Ovary (tissue), 9 donors: ENCODE data around the gene ADAMTS14. TPM values are rescaled to one million over a fixed set of nuclear protein-coding genes. Genes with fewer than 3 reads are reported as not detected.
"Not testable (repeated sequence)": the region's sequence is repeated elsewhere in the genome, so short reads cannot be mapped to it uniquely, and the experiment has no call there.

Experiments used
- DNase-seq, 5 donors: peaks; one replicate each; pipeline ENCODE4 v3.0.0-alpha.2; 2019 to 2020
- H3K27ac ChIP-seq, 2 donors: fragments of 200-600 bp; one replicate each; pipeline versions ENCODE4 v1.5.1 to v1.8.0; 2019 to 2022
- H3K27me3 ChIP-seq: fragments of 200-600 bp; one replicate; pipeline ENCODE4 v1.8.0; 2022
- H3K36me3 ChIP-seq: fragments of 200-600 bp; sonication (generic); one replicate; pipeline ENCODE4 v1.5.1; 2019
- H3K4me1 ChIP-seq: one replicate; pipeline ENCODE4 v1.8.1; 2013; ENCODE audit warnings: mild to moderate bottlenecking, moderate library complexity; ENCODE audit not compliant: insufficient read depth
- H3K4me3 ChIP-seq: fragments of 200-600 bp; sonication (generic); one replicate; pipeline ENCODE4 v1.5.1; 2017
- H3K9me3 ChIP-seq, 2 donors: fragments of 200-600 bp in 1 of 2; sonication (generic) in 1 of 2; one replicate each; pipeline versions ENCODE4 v1.5.1 to v1.8.1; 2013 to 2019; ENCODE audit warnings: mild to moderate bottlenecking in 1 of 2, moderate library complexity in 1 of 2
- EP300 ChIP-seq: sonication (generic); formaldehyde crosslinking; IDR thresholded peaks from one replicate; pipeline ENCODE4 v1.6.1; 2017; ENCODE audit warnings: antibody characterized with exemption
- POLR2A ChIP-seq: fragments of 450-650 bp; IDR thresholded peaks from one replicate; pipeline ENCODE4 v1.6.1; 2017; ENCODE audit warnings: antibody characterized with exemption, mild to moderate bottlenecking, moderate library complexity
- WGBS, 3 donors: extraction: QIAGEN DNeasy Blood & Tissue Kit in 1 of 3; methylation state at CpG; one replicate each; pipeline versions ENCODE4 v1.1.5 to v1.1.7; 2013 to 2017; 5-methylcytosine and 5-hydroxymethylcytosine counted together
- intact Hi-C, 4 donors: fragments of 100-400 bp; cut with DNase I; formaldehyde crosslinking; loops; one replicate each; pipeline versions ENCODE4 v1.11.0 to v1.15.1; 2022 to 2023
- polyA plus RNA-seq, 2 donors: library from polyadenylated mRNA; stranded (reverse); fragments of 200-250 nt in 1 of 2; fragments of 350-450 nt in 1 of 2; fragmentation: Illumina TruSeq in 1 of 2; extraction: RNeasy Lipid Tissue Mini Kit (QIAGEN cat#74804) in 1 of 2; gene quantifications; one replicate each; pipeline ENCODE4 v1.2.3, GENCODE V29; 2013 to 2014
- total RNA-seq, 7 donors: library from RNA; depleted of rRNA in 2 of 7; stranded (reverse); fragments of >200 nt in 2 of 7; fragmentation: NEBNext Ultra II Directional in 3 of 7; extraction: Animal tissue kit (Norgen Biotek cat#: 25700) in 3 of 7; gene quantifications; one replicate each; pipeline versions ENCODE4 v1.1.0 to v1.2.4, GENCODE V29; 2016 to 2023
- TF ChIP-seq, protein P1 (sequence below), 3 donors: fragments of 450-650 bp in 2 of 3; fragments of 200-600 bp in 1 of 3; IDR thresholded peaks; one replicate each; pipeline versions ENCODE4 v1.5.1 to v1.8.0; 2016 to 2022; ENCODE audit warnings: antibody characterized with exemption in 3 of 3, mild to moderate bottlenecking in 1 of 3
- donor health status: DM: no; HTN: no; CAD: no; lungs with moderate emphysema.
- donor health status: DM: no; HTN: no; CAD: no.
- donor health status: Bipolar disorder and iron deficiency.
- donor health status: DM: yes; HTN: yes; CAD: no.
- donor health status: DM: no; HTN: no; CAD: no.
- donor health status: DM: yes; HTN: yes; CAD: no.

The ADAMTS14 gene
- total and polyA plus RNA-seq, 9 donors, result 0.07 to 0.75 (median 0.14) TPM; not detected in 3

DNA sequence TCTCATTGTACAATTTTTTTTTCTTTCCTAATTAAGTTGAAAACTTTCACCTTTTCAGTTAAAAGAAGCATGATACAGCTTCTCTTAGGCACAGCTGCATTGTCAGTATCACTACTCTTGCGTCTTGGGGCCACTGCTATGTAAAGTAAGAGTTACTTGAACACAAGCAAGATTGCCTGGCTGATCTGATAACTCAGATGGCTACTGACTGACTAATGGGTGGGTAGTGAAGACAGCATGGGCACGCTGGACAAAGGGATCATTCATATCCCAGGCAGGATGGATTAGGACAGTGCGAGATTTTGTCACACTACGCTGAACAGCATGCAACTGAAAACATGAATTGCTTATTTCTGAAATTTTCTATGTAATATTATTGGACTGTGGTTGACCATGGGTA lies 11.6 kb upstream of the ADAMTS14 start:
- Histone ChIP-seq H3K9me3 (no peaks in the 10 kb centered on the region), H3K4me3 (no peak overlapping the region), H3K27me3 (no peaks in the 10 kb centered on the region), H3K36me3 (no peaks in the 10 kb centered on the region), H3K27ac (no peak overlapping the region), H3K4me1 (peaks cover 10% of the 10 kb centered on the region)
- WGBS, 3 donors, result 97 to 100% (median 97%) methylated on average over 4 of the region's 4 CpGs
- TF ChIP-seq EP300 (no peak), POLR2A (no peak)
- intact Hi-C loops, result no loop called here
- DNase-seq, result no peak

DNA sequence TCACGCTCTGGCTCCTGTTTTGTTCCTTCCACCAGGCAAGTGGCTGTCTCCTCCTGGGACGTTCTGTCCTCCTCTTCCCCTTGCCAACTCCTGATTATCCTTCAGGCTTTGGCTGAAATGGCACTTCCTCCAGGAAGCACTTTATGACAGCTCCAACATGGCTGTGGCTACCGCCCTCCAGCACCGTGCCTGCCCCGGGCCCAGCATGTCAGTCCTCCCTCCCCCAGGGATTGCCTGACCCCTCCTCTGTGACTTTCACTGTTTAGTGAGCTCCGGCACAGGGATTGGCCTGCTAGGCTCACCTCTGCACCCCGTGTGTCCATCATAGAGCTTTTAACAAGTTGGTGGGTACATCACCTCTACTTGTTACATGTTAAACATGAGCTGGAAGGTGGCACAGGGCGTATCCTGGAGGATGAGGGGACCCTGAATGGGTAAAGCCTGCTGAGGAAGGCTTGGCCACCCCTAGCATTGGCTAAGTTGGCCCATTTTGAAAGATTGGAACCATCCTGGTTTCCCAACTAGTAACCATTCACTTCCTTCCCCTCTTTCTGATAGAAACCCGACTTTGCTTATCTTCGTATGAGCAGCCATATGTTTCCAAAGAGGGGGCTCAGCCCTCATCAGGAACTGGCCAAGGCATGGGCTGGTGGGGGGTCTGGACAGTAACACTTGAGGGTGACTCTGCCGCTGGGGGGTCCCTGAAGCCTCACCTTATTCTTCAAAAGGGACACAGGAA lies 10.5 kb upstream of the ADAMTS14 start:
- TF ChIP-seq POLR2A (no peak), EP300 (no peak)
- TF ChIP-seq, protein P1, sequence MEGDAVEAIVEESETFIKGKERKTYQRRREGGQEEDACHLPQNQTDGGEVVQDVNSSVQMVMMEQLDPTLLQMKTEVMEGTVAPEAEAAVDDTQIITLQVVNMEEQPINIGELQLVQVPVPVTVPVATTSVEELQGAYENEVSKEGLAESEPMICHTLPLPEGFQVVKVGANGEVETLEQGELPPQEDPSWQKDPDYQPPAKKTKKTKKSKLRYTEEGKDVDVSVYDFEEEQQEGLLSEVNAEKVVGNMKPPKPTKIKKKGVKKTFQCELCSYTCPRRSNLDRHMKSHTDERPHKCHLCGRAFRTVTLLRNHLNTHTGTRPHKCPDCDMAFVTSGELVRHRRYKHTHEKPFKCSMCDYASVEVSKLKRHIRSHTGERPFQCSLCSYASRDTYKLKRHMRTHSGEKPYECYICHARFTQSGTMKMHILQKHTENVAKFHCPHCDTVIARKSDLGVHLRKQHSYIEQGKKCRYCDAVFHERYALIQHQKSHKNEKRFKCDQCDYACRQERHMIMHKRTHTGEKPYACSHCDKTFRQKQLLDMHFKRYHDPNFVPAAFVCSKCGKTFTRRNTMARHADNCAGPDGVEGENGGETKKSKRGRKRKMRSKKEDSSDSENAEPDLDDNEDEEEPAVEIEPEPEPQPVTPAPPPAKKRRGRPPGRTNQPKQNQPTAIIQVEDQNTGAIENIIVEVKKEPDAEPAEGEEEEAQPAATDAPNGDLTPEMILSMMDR (IDR thresholded peaks at IDR 0.05), result no peak
- WGBS, 3 donors, result 78 to 84% (median 78%) methylated on average over 11 of the region's 11 CpGs
- Histone ChIP-seq H3K27ac (no peak overlapping the region), H3K4me1 (peaks cover 10% of the 10 kb centered on the region), H3K9me3 (no peaks in the 10 kb centered on the region), H3K36me3 (no peaks in the 10 kb centered on the region), H3K4me3 (no peak overlapping the region), H3K27me3 (no peaks in the 10 kb centered on the region)
- intact Hi-C loops, result no loop called here
- no peak for DNase-seq

DNA sequence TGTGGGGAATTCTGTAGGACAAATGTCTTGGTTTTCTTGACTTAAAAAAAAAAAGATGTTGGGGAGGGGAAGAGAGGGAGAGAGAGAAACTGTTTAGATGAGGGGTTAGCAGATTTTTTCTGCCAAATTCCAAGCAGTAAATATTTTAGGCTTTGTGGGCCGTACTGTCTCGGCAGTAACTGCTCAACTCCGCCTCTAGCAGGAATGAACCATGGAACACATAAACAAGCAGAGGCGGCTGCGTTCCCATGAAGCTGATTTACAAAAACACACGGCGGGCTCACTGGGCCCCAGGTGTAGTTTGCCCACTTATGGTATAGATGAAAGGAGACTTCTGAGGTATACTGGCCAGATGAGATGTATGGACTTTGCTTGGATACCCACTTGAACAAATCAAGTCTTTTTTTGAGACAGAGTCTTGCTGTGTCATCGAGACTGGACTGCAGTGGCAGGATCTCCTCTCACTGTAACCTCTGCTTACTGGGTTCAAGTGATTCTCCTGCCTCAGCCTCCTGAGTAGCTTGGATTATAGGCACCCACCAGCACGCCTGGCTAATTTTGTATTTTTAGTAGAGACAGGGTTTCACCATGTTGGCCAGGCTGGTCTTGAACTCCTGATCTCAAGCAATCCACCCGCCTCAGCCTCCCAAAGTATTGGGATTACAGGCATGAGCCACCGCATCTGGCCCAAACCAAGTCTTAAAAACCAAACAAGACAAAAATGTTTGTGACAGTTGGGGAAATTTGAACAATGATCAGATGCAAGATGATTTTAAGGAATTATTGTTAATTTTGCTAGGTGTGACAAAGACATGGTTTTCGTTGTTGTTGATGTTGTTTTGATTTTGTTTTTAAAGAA lies 9.7 kb upstream of the ADAMTS14 start:
- TF ChIP-seq POLR2A (no peak), EP300 (no peak)
- TF ChIP-seq, protein P1 (IDR thresholded peaks at IDR 0.05), result no peak
- DNase-seq, result no peak
- intact Hi-C loops, result no loop called here
- Histone ChIP-seq H3K9me3 (no peaks in the 10 kb centered on the region), H3K27ac (no peak overlapping the region), H3K4me3 (no peak overlapping the region), H3K4me1 (peaks cover 10% of the 10 kb centered on the region), H3K36me3 (no peaks in the 10 kb centered on the region), H3K27me3 (no peaks in the 10 kb centered on the region)
- 35 to 42% (median 40%) methylated on average over 12 of the region's 12 CpGs for WGBS, 3 donors

DNA sequence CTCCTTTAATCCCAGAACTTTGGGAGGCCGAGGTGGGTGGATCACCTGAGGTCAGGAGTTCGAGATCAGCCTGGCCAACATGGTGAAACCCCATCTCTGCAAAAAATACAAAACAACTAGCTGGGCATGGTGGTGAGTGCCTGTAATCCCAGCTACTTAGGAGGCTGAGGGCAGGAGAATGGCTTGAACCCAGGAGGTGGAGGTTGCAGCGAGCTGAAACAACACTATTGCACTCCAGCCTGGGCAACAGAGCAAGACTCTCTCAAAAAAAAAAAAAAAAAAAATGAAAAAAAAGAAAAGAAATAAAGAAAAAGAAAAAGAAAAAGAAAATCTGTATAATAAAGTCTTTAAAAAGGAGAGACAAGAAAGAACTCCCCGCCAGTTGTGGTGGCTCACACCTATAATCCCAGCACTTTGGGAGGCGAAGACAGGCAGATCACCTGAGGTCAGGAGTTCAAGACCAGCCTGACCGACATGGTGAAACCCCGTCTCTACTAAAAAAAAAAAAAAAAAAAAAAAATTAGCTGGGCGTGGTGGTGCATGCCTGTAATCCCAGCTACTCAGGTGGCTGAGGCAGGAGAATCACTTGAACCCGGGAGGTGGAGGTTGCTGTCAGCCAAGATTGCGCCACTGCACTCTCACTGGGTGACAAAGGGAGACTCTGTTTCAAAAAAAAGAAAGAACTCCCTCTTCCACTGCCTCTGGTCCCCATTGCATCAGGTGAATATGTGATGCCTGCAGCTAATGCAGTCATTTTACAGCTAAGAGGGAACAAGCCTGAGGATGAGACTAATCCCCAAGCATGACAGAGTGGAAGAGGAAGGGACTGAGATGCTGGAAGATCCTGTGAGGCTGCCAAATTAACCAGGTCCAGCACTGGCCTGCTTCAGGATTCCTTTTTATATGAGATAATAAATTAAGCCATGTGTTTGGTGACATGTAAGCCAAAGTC lies 8.6 kb upstream of the ADAMTS14 start:
- DNase-seq, H3K27me3 ChIP-seq, H3K4me3 ChIP-seq, H3K36me3 ChIP-seq, H3K27ac ChIP-seq, intact Hi-C loops, H3K9me3 ChIP-seq: not testable (repeated sequence)
- peaks cover 10% of the 10 kb centered on the region for H3K4me1 ChIP-seq
- WGBS, 3 donors, result 84 to 92% (median 90%) methylated on average over 10 of the region's 10 CpGs

DNA sequence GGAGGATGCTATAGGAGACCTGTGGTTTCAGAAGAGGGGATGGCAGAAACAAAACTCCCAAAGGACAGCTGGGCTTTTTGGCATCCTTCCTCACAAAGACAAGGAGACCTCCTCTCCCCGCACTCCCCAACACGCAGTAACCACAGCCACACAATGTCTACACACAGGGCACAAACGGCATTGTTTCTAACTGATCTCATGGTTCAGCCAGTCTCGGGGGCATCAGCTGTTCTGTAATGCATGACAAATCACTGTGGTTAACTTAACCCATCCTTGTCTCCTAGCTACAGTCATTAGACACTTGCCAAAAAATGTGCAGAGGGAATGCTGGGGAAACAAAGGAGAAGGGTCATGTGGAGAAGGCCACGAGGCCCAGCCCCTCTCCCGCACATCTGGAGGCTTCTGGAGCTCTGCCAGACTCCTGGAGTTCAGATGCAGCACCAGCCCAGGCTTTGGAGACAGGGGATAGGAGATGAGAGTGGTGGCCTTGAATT lies 7.6 kb upstream of the ADAMTS14 start:
- Histone ChIP-seq H3K4me1 (peaks cover 10% of the 10 kb centered on the region), H3K27ac (no peak overlapping the region), H3K9me3 (no peaks in the 10 kb centered on the region), H3K4me3 (no peak overlapping the region), H3K27me3 (no peaks in the 10 kb centered on the region), H3K36me3 (no peaks in the 10 kb centered on the region)
- DNase-seq, result peak in 2 of 5 donors; percentile 32 to 40
- intact Hi-C loops, result no loop called here
- no peak for TF ChIP-seq EP300
- WGBS, 3 donors, result 4 to 7% (median 6%) methylated on average over 6 of the region's 6 CpGs
